ENCODE measurements around the gene ZNF462. TPM values are rescaled to one million over a fixed set of nuclear protein-coding genes. Genes with fewer than 3 reads are reported as not detected.
A peak's percentile ranks its signal among the peaks of the same experiment; 100 is the strongest.
"Not testable (repeated sequence)": the region's sequence is repeated elsewhere in the genome, so short reads cannot be mapped to it uniquely, and the experiment has no call there.

Gene ZNF462
- 32.4 TPM for total RNA-seq

DNA sequence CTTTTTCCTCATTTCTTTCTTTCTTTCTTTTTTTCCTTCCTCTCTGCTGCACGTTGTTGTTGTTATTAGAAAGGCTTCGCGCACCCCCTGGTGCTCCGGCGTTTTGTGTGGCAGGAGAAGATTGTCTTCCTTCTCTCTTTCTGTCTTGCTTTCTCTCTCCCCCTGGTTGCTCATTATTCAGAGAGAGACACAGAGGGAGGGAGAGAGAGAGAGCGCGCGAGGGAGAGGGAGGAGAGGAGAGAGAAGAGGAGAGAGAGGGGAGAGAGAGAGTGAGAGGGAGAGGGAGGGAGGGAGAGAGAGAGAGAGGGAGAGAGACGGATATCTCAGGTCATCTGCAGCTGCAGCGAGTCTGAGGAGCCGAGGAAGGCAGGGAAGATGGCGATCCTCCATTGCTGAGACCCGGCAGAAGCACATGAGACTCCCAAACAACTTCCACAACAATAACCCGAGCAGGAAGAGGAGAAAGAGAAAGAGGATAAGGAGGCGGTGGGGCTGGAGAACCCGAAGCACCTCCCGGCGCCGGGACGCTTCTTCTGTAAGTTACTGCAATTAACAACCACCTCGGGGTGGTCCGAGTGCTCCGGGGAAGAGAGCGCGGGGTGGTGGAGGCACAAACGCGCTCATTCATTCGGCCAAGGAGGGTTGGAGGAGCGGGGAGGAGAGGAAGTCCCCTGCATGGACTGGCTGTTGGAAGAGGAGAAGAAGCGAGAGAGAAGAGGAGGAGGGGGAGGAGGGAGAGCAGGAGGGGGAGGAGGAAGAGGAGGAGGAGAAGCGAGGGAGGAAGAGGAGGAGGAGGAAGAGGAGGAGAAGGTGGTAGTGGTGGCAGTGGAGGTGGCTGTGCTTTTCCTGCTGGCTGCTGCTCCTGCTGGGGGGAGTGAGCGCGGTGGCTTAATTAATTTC, at the start of gene ZNF462:
Gene ZNF462 (plus strand): TSS at position 346 of the 900 bp plus-strand sequence. CDS start 60,218 bp downstream, outside the sequence.
- DNase-seq: peak; percentile 87

- no peak for DNase-seq
These were observed 46.4 kb upstream of the ZNF462 start for GRCh38 chr9:106816524-106816923.

GRCh38 chr9:106818034-106818433, 44.9 kb upstream of the ZNF462 start:
- DNase-seq: no peak

DNA sequence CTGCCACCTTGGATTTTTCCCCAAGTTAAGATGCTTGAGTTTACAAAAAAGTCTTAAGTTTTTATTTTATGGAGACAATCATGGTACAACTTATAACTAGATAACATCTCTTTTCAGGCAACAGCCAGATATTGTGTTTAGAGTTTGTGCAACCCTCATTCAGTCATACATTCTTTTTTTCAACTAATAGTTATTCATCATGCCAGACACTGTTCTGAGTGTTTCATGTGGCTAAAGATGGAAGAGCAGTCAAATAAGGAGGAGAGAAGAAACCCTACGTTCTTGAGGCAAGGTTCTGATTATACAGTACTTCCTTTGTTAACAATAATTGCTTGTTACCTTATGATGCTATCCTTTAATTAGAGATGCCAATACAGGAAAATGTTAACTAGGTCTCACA, 42.1 kb upstream of the ZNF462 start:
- no peak for DNase-seq

DNA sequence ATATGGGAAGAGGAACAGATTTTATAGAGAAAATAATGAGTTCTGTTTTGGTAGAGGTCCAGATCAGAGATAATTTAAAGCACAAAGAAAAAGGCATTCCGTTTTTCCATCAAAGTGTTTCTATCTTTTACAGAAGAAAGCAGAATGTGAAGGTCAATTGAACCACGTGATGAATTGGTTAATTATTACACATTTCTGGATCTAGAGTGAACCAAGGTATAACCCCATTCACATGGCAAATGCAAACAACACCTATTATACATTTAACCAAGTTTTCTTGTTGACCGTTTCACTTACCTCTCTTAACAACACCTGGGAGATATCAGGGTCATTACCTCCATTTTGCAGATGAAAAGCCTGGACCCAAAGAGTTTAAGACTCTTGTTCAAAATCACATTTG, 34.9 kb upstream of the ZNF462 start:
- no peak for DNase-seq

- no peak for DNase-seq
These were observed 34.0 kb upstream of the ZNF462 start for GRCh38 chr9:106828965-106829364.

GRCh38 chr9:106829666-106830408, 33.1 kb upstream of the ZNF462 start:
- peak; percentile 3 for DNase-seq

DNA sequence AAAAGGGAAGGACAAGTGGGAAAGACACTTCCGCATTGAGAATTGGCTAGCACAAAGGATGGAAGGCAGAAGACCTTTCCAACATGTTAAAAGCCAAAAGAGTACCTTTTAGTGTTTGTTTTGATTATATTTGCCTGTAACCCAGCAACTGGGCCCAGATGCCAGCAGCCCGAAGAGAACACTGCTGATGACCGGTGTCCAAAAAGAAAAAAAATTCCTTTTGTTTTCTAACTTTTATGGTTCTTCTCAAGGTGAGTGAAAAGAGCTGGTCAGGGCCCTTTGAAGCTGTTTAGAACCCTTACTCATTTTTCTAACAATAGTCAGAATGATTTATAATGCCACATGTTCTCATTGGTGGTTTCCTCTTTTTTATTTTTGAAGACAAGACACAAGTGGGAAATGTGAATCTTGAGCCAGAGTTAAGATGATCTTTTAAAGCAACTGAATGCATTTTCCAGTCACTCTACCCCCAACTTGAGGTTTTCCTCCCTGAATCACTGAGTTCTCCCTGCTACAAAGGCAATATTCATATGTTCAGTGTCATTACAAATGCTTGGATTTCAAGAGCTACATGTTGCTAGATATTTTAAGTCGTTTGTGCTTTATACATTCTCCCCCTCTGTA, 32.3 kb upstream of the ZNF462 start:
- peak; percentile 31 for DNase-seq

GRCh38 chr9:106834888-106835287, 28.1 kb upstream of the ZNF462 start:
- DNase-seq: no peak

DNA sequence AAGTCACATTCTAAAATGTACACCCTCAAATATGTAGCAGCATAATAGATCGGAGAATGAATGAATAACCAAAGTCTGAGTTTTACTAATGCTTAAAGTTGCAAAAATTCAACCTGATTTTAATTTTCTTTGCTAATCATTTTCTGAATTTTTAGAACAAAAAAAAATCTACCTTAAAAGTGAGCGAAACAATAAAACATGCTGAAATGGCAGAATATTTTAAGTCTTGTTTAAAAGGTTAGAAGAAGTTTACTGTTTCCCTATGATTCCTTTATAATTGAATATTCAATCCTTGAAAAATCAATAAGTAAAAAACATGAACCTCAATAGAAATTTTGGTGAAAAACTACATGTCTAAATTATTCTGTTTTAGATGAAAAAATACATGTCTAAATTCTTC, 27.1 kb upstream of the ZNF462 start:
- DNase-seq: no peak

DNA sequence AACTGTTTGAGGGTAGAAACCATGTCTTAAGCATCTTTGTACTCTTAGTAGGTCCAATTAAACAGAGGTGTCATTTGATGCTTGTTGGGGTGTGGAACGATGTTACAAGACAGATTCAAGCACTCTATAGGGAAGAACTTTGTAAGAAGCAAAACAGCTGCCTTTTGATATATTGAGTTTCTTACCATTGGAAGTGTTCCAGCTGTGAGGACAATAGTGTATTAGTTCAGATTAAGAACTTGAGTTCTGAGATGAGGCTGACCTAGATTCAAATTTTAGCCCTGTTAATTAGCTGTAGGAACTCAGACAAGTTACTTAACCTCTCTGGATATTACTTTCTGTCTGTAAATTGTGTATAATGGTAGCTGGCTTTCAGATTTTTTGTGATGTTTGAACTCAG, 19.6 kb upstream of the ZNF462 start:
- peak; percentile 43 for DNase-seq

- DNase-seq: no peak
These were observed 16.7 kb upstream of the ZNF462 start for GRCh38 chr9:106846307-106846706.

DNA sequence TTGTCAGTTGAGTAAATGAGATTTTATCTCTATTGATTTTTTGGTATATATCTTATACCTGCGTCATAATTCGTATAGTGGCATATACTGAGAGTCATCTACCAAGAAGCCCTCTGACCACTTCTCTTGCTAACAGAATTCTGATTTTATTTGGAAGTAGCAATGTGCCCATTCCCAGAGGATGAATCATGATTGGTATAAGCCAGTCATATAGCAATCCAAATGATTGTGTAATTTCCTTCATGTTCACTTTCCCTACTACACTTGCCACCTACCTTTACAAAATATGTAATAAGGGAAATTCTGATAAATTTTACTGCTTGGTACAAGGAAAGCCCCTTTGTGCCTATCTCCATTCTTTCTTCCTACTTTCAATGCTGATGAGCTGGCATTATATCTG, 16.1 kb upstream of the ZNF462 start:
- no peak for DNase-seq

GRCh38 chr9:106851640-106852039, 11.3 kb upstream of the ZNF462 start:
- not testable (repeated sequence) for DNase-seq

GRCh38 chr9:106857811-106858470, 5.0 kb upstream of the ZNF462 start:
- no peak for DNase-seq

DNA sequence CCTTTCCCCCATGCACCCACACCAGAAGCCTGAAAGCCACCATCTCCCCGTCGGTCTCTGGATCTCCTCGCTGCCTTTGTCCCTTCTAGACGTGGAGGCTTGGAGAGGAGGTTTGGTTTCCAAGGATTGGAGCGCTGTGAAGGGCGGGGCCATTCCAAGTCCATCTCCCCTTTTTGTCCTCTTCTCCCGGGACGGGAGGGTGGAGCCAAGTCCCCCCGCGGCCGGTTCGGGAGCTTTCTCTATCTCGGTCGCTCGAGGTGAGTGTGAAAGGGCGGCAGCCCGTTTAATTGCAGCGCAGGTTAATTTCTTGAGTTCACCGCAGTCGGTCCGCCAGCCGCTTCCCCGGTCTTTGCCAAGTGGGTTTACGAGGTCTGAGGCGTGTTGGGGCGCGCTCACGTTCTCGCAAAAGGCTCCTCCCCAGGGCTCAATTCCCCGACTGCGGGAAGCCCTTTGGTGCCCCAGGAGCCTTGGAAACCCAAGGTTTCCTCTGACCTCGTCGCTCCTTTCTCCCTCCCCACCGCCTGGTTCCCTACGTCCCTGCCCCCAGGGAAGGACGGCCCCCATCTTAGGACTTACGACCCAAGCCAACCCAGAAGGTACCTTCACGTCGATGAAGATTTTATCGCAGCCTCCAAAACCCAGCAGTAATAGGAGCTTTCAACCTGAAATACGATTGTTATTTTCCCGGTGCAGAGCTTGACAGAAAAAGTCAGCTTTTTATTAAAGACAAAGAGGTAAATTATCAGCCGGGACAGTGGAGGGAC, 2.8 kb upstream of the ZNF462 start:
- DNase-seq: peak; percentile 62

GRCh38 chr9:106860721-106861639, 2.0 kb upstream of the ZNF462 start:
- peak; percentile 65 for DNase-seq

- DNase-seq: no peak
These were observed 1.3 kb upstream of the ZNF462 start for GRCh38 chr9:106861640-106862109.

- peak; percentile 67 for DNase-seq
These were observed 701 bp upstream of the ZNF462 start for GRCh38 chr9:106862110-106862820.

Data from tongue (tissue), 2 donors.